Stimulated activated CD4-positive, alpha-beta T cell treated with anti-CD3 and anti-CD28 coated beads, Interleukin-4, amount 100 ng/mL, for 4 hours (primary cell): ENCODE results near the gene ZC3H18.

Experiments
- DNase-seq, 2 experiments: peaks; one replicate each; pipeline ENCODE4 v3.0.0-alpha.2; 2020

The ZC3H18 gene

GRCh38 chr16:88552166-88552565 lies 18.0 kb upstream of the ZC3H18 start:
- DNase-seq = no peak

- DNase-seq = no peak
These were observed 17.4 kb upstream of the ZC3H18 start for GRCh38 chr16:88552815-88553214.

- DNase-seq = no peak
These were observed 16.5 kb upstream of the ZC3H18 start for GRCh38 chr16:88553739-88554138.

- no peak for DNase-seq
These were observed 15.4 kb upstream of the ZC3H18 start for GRCh38 chr16:88554711-88555264.

GRCh38 chr16:88556294-88556988 lies 13.8 kb upstream of the ZC3H18 start:
- no peak for DNase-seq

- no peak for DNase-seq
These were observed 11.5 kb upstream of the ZC3H18 start for GRCh38 chr16:88558457-88559442.

- DNase-seq = no peak
These were observed 9.3 kb upstream of the ZC3H18 start for GRCh38 chr16:88560714-88561484.

- peak; percentile 45 to 48 for DNase-seq
These were observed 8.5 kb upstream of the ZC3H18 start for GRCh38 chr16:88561485-88562359.

GRCh38 chr16:88566158-88566557 lies 4.0 kb upstream of the ZC3H18 start:
- DNase-seq = peak; percentile 61 to 63

GRCh38 chr16:88568710-88569613 lies 1.2 kb upstream of the ZC3H18 start:
- DNase-seq = no peak

GRCh38 chr16:88569614-88569984 lies 604 bp upstream of the ZC3H18 start:
- no peak for DNase-seq

- DNase-seq = peak; percentile 37 to 46
These were observed 489 bp downstream of the ZC3H18 start for GRCh38 chr16:88570691-88571092.

- no peak for DNase-seq
These were observed 5.0 kb downstream of the ZC3H18 start for GRCh38 chr16:88575251-88575650.

GRCh38 chr16:88576307-88576706 lies 6.1 kb downstream of the ZC3H18 start:
- DNase-seq = no peak

GRCh38 chr16:88577166-88577565 lies 7.0 kb downstream of the ZC3H18 start:
- DNase-seq = no peak

GRCh38 chr16:88578446-88579313 lies 8.5 kb downstream of the ZC3H18 start:
- DNase-seq = no peak

- no peak for DNase-seq
These were observed 10.2 kb downstream of the ZC3H18 start for GRCh38 chr16:88580371-88580770.

GRCh38 chr16:88581033-88581432 lies 10.8 kb downstream of the ZC3H18 start:
- DNase-seq = no peak

GRCh38 chr16:88582912-88583575 lies 12.8 kb downstream of the ZC3H18 start:
- no peak for DNase-seq
